Stimulated activated CD8-positive, alpha-beta memory T cell treated with anti-CD3 and anti-CD28 coated beads, Interleukin-15, amount 100 ng/mL, for 4 hours (primary cell): ENCODE results near the gene VIL1.

ENCODE experiments used
- DNase-seq, 2 donors: peaks; one replicate each; pipeline ENCODE4 v3.0.0-alpha.2; 2020; ENCODE audit warnings: low read depth in 2 of 2

Gene VIL1

DNA sequence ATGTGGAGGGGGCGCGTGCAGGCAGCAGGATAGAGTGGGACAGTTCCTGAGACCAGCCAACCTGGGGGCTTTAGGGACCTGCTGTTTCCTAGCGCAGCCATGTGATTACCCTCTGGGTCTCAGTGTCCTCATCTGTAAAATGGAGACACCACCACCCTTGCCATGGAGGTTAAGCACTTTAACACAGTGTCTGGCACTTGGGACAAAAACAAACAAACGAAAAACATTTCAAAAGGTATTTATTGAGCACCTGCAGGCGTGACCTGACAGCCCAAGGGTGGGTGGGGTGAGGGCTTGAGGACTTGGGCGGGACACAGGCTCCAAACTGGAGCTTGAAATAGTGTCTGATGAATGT, 23.9 kb upstream of the VIL1 start:
- no peak for DNase-seq

- DNase-seq = no peak
These were observed 23.5 kb upstream of the VIL1 start for GRCh38 chr2:218395456-218395825.

DNA sequence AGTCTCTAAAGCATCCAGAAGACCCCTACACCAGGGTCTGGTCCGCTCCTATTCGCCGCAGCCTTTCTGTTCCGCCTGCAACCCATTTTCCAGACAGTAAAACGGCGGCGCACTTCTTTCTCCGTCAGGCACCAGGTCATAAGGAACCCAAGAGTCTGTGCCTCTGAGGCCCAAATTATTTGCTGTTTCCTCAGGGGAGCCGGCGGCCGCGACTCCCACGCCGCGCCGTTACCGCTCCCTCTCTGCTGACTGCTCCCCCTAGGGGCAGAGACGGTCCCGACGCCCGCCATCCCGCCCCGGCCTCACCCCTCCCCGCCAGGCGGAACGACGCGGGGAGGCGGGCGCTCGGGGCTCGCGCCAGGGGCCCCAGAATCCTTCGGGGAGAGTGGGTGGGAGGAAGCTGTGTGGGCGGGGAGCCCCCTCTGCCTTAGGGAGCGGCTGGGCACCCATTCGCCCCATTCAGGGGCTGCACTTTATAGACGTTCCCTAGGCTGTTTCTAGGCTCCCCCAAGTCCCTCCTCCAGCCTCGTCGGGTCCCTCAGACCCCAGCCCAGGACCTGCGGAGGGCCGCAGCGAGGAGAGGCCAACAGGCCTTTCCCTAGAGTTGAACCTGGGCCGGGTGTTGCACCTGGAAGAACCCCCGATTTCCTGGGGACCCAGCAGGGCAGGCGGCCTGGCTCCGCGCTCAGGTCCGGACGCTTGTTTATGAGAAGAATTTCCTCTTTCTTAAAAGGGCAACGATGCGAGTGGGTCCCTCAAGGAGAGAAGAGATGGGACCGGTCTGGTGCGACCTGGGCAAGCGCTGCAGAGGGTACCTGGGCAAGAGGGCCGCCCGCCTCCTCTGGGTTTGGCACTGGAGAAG, 22.9 kb upstream of the VIL1 start:
- peak; percentile 88 to 89 for DNase-seq

- DNase-seq = peak in 1 of 2 donors; percentile 49
These were observed 22.0 kb upstream of the VIL1 start for GRCh38 chr2:218396688-218397462.

DNA sequence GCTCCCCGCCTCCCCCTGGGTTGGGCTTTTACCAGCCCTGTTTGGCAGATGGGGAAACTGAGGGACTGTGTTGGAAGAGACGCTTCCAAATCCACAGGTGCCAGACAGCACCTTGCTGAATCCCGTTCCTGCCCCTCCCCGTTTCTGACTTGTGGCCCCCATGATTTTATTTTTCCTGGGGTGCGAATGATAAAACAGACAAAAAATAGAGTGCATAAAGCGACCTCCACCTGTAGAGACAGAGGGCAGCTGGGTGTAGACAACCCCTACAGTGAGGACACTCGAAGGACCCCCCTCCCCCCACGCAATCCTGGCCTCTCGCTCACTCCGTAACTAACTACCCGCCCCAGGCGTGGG, 21.5 kb upstream of the VIL1 start:
- DNase-seq = no peak

GRCh38 chr2:218397820-218398436, 21.0 kb upstream of the VIL1 start:
- DNase-seq = no peak

- DNase-seq = peak in 1 of 2 donors; percentile 45
These were observed 20.2 kb upstream of the VIL1 start for GRCh38 chr2:218398437-218399390.

GRCh38 chr2:218399391-218400166, 19.3 kb upstream of the VIL1 start, which contains the start of gene CTDSP1:
CTDSP1 (plus strand) TSS chr2:218399868; CDS start chr2:218400091, 223 bp downstream.
- peak; percentile 83 to 85 for DNase-seq

GRCh38 chr2:218400167-218400929, 18.6 kb upstream of the VIL1 start:
- DNase-seq = no peak

- no peak for DNase-seq
These were observed 17.7 kb upstream of the VIL1 start for GRCh38 chr2:218400930-218401881.

GRCh38 chr2:218401890-218402289, 17.0 kb upstream of the VIL1 start:
- no peak for DNase-seq

DNA sequence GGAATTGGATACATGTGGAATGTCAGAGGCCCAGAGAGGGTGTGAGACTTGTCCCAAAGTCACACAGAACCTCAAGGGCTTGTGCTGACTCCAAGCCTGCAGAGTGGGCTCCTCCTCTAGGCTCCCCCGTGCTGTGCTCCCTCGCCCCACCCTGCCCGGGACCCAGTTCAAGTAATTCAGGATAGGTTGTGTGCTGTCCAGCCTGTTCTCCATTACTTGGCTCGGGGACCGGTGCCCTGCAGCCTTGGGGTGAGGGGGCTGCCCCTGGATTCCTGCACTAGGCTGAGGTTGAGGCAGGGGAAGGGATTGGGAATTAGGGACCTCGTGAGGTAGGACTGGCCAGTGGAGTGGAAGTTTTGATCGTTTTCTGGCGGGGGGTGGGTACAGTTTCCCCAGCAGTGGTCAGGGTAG, 16.4 kb upstream of the VIL1 start:
- DNase-seq = no peak

- no peak for DNase-seq
These were observed 16.0 kb upstream of the VIL1 start for GRCh38 chr2:218402911-218403411.

- DNase-seq = no peak
These were observed 15.1 kb upstream of the VIL1 start for GRCh38 chr2:218403810-218404209.

GRCh38 chr2:218404351-218405085, 14.4 kb upstream of the VIL1 start:
- DNase-seq = no peak

DNA sequence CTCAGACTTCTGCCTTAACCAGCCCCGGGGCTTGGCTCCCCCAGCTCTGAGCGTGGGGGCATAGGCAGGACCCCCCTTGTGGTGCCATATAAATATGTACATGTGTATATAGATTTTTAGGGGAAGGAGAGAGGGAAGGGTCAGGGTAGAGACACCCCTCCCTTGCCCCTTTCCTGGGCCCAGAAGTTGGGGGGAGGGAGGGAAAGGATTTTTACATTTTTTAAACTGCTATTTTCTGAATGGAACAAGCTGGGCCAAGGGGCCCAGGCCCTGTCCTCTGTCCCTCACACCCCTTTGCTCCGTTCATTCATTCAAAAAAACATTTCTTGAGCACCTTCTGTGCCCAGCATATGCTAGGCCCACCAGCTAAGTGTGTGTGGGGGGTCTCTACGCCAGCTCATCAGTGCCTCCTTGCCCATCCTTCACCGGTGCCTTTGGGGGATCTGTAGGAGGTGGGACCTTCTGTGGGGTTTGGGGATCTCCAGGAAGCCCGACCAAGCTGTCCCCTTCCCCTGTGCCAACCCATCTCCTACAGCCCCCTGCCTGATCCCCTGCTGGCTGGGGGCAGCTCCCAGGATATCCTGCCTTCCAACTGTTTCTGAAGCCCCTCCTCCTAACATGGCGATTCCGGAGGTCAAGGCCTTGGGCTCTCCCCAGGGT, 13.7 kb upstream of the VIL1 start:
- DNase-seq = no peak

GRCh38 chr2:218405746-218406208, 13.1 kb upstream of the VIL1 start:
- no peak for DNase-seq
